Measurements from ENCODE around the gene STXBP6.

GRCh38 chr14:25001156-25001555, 48.8 kb downstream of the STXBP6 start:
- TF ChIP-seq RELA (CRISPR knock-in tag; IDR thresholded peaks at IDR 0.05) (no peak), PBX2 (CRISPR knock-in tag; IDR thresholded peaks at IDR 0.05) (no peak)

Data from HepG2 (cell line).